MM.1S (cell line): ENCODE results near the gene PLCB4.

Experiments
- DNase-seq: peaks from one replicate; pipeline ENCODE4 v3.0.0-alpha.2; 2015
- H2AFZ ChIP-seq: fragments of 300-600 bp; sonication (generic); 2 replicates; pipeline ENCODE4 v1.6.0; 2016; ENCODE audit warnings: antibody characterized with exemption, low read length
- H3F3A ChIP-seq: fragments of 300-600 bp; sonication (generic); 2 replicates; pipeline ENCODE4 v1.6.1; 2016; ENCODE audit warnings: mild to moderate bottlenecking, antibody characterized with exemption, low read length, moderate library complexity, mixed read lengths; ENCODE audit not compliant: insufficient read depth
- H3K27ac ChIP-seq: fragments of 300-600 bp; sonication (generic); 2 replicates; pipeline ENCODE4 v1.5.1; 2016; ENCODE audit warnings: mild to moderate bottlenecking, low read length
- H3K27me3 ChIP-seq: fragments of 300-600 bp; sonication (generic); replicated peaks from 2 replicates; pipeline ENCODE4 v1.6.0; 2016; ENCODE audit warnings: low read length; ENCODE audit not compliant: insufficient read depth
- H3K36me3 ChIP-seq: fragments of 300-600 bp; sonication (generic); replicated peaks from 2 replicates; pipeline ENCODE4 v1.6.1; 2016; ENCODE audit warnings: mild to moderate bottlenecking, low read length, mixed read lengths; ENCODE audit not compliant: insufficient read depth
- H3K4me1 ChIP-seq: fragments of 300-600 bp; sonication (generic); 2 replicates; pipeline ENCODE4 v1.6.1; 2016; ENCODE audit warnings: low read length, mixed read lengths
- H3K4me2 ChIP-seq: fragments of 300-600 bp; sonication (generic); 2 replicates; pipeline ENCODE4 v1.6.0; 2016; ENCODE audit warnings: low read depth, low read length
- H3K4me3 ChIP-seq: fragments of 300-600 bp; sonication (generic); 2 replicates; pipeline ENCODE4 v1.5.1; 2016; ENCODE audit warnings: low read length, mixed read lengths
- H3K79me2 ChIP-seq: fragments of 300-600 bp; sonication (generic); 2 replicates; pipeline ENCODE4 v1.6.1; 2016; ENCODE audit warnings: mixed run types, low read length, mixed read lengths
- H3K9ac ChIP-seq: fragments of 300-600 bp; sonication (generic); 2 replicates; pipeline ENCODE4 v1.6.1; 2016; ENCODE audit warnings: low read length, mixed read lengths
- H3K9me2 ChIP-seq: fragments of 300-600 bp; sonication (generic); replicated peaks from 2 replicates; pipeline ENCODE4 v1.6.1; 2016; ENCODE audit warnings: mild to moderate bottlenecking, low read length, mixed read lengths; ENCODE audit not compliant: insufficient read depth
- H3K9me3 ChIP-seq: fragments of 300-600 bp; sonication (generic); replicated peaks from 2 replicates; pipeline ENCODE4 v1.6.1; 2016; ENCODE audit warnings: mild to moderate bottlenecking, low read length, mixed read lengths; ENCODE audit not compliant: insufficient read depth
- H4K20me1 ChIP-seq: fragments of 300-600 bp; sonication (generic); 2 replicates; pipeline ENCODE4 v1.6.1; 2016; ENCODE audit warnings: mild to moderate bottlenecking, low read length, moderate library complexity, mixed read lengths; ENCODE audit not compliant: insufficient read depth
- CTCF ChIP-seq: fragments of 300-600 bp; sonication (generic); IDR thresholded peaks from 2 replicates; pipeline ENCODE4 v1.5.1; 2016; ENCODE audit warnings: antibody characterized with exemption, low read length, mixed read lengths
- EZH2 ChIP-seq: fragments of 300-600 bp; sonication (generic); optimal IDR thresholded peaks from 2 replicates; pipeline ENCODE3; 2017; ENCODE audit warnings: low read depth, mild to moderate bottlenecking, antibody characterized with exemption, low read length, mixed read lengths
- EZH2phosphoT487 ChIP-seq: fragments of 300-600 bp; sonication (generic); IDR thresholded peaks from 2 replicates; pipeline ENCODE4 v1.6.1; 2018; ENCODE audit warnings: antibody characterized with exemption, low read length

Gene PLCB4

DNA sequence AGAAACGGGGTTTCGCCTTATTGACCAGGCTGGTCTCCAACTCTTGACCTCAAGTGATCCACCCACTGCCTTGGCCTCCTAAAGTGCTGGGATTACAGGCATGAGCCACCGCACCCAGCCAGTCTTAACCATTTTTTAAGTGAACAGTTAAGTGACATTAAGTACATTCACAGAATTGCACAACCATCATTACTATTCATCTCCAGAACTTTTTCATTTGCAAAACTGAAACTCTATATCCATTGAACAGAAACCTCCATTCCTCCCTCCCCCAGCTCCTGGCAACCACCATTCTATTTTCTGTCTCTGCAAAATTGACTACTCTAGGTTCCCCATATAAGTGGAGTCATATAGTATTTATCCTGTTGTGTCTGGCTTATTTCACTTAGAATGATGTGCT is 59.7 kb downstream of the PLCB4 start:
- Histone ChIP-seq H3K36me3 (no peaks in the 10 kb centered on the region), H3K9me2 (no peaks in the 10 kb centered on the region), H3K9me3 (no peaks in the 10 kb centered on the region), H2AFZ (no peak overlapping the region), H3F3A (no peaks in the 10 kb centered on the region), H3K9ac (no peak overlapping the region), H3K4me2 (no peak overlapping the region), H3K27ac (no peak overlapping the region), H3K4me3 (no peak overlapping the region), H3K4me1 (no peaks in the 10 kb centered on the region), H4K20me1 (no peaks in the 10 kb centered on the region), H3K27me3 (no peaks in the 10 kb centered on the region), H3K79me2 (no peaks in the 10 kb centered on the region)
- DNase-seq = no peak
- no peak for TF ChIP-seq EZH2phosphoT487

GRCh38 chr20:9129756-9130155 is 60.9 kb downstream of the PLCB4 start:
- Histone ChIP-seq H3K9me3 (no peaks in the 10 kb centered on the region), H3K27me3 (no peaks in the 10 kb centered on the region), H3K9me2 (no peaks in the 10 kb centered on the region), H3K27ac (no peak overlapping the region), H3K9ac (no peak overlapping the region), H2AFZ (no peak overlapping the region), H3K4me2 (no peak overlapping the region), H4K20me1 (no peaks in the 10 kb centered on the region), H3F3A (no peaks in the 10 kb centered on the region), H3K4me1 (no peaks in the 10 kb centered on the region), H3K79me2 (no peaks in the 10 kb centered on the region), H3K4me3 (no peak overlapping the region), H3K36me3 (no peaks in the 10 kb centered on the region)
- DNase-seq = no peak
- no peak for TF ChIP-seq EZH2
- TF ChIP-seq EZH2phosphoT487 = no peak
- no peak for TF ChIP-seq CTCF

DNA sequence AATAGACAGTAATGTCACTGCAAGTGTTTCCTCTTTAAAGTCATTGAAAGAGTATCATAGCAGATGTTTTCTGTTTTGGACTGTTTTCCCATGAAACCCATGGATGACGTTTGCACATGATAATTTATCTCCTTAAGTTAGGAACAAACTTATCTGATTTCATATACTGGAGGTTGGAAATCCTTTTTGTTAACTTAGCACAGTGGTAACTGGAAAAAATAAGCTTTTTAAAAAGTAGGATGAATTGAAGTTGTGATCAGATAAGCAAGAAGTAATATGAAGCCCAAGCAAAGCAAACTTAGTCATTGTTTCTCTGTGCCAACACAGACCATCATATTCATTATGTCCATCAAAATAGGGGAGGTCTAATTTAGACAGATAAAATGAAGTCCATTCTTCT is 61.6 kb downstream of the PLCB4 start:
- TF ChIP-seq EZH2 (no peak), CTCF (no peak), EZH2phosphoT487 (no peak)
- DNase-seq = no peak
- Histone ChIP-seq H3K9ac (no peak overlapping the region), H3K4me3 (no peak overlapping the region), H3K79me2 (no peaks in the 10 kb centered on the region), H3K9me3 (no peaks in the 10 kb centered on the region), H4K20me1 (no peaks in the 10 kb centered on the region), H3K36me3 (no peaks in the 10 kb centered on the region), H3K27ac (no peak overlapping the region), H3K4me2 (no peak overlapping the region), H3F3A (no peaks in the 10 kb centered on the region), H3K9me2 (no peaks in the 10 kb centered on the region), H3K4me1 (no peaks in the 10 kb centered on the region), H3K27me3 (no peaks in the 10 kb centered on the region), H2AFZ (no peak overlapping the region)

- Histone ChIP-seq H3K9me3 (no peaks in the 10 kb centered on the region), H4K20me1 (no peaks in the 10 kb centered on the region), H3F3A (no peaks in the 10 kb centered on the region), H2AFZ (no peak overlapping the region), H3K27me3 (no peaks in the 10 kb centered on the region), H3K36me3 (no peaks in the 10 kb centered on the region), H3K9me2 (no peaks in the 10 kb centered on the region), H3K9ac (no peak overlapping the region), H3K4me1 (no peaks in the 10 kb centered on the region), H3K79me2 (no peaks in the 10 kb centered on the region), H3K27ac (no peak overlapping the region), H3K4me3 (no peak overlapping the region), H3K4me2 (no peak overlapping the region)
- TF ChIP-seq EZH2 = no peak
- TF ChIP-seq EZH2phosphoT487 = no peak
- no peak for DNase-seq
Measured at GRCh38 chr20:9131841-9132240, 63.0 kb downstream of the PLCB4 start.
